ENCODE measurements around the gene SMIM43. TPM values are rescaled to one million over a fixed set of nuclear protein-coding genes. Genes with fewer than 3 reads are reported as not detected.

The SMIM43 gene
- total and polyA plus RNA-seq, 4 donors: not detected

- Histone ChIP-seq H3K4me1 (ENCODE audit: control insufficient read depth in 4 of 4, insufficient read depth in 4 of 4, low read length in 3 of 4) (peaks cover 4 to 8% (median 7%) of the 10 kb centered on the region in 4 donors), H3K27ac (ENCODE audit: low read depth in 1 of 2, low read length in 2 of 2) (no peak overlapping the region), H3K4me3 (ENCODE audit: low read depth in 1 of 3, low read length in 3 of 3) (no peak overlapping the region), H3K9ac (ENCODE audit: low read depth in 1 of 2, low read length in 2 of 2) (no peak overlapping the region), H3K36me3 (ENCODE audit: control insufficient read depth in 4 of 4, insufficient read depth in 3 of 4, low read depth in 1 of 4, low read length in 3 of 4) (peaks cover 4 to 61% (median 38%) of the 10 kb centered on the region in 4 donors), H3K9me3 (ENCODE audit: control insufficient read depth in 4 of 4, low read length in 3 of 4) (no peaks in the 10 kb centered on the region), H3K27me3 (ENCODE audit: control insufficient read depth in 4 of 4, insufficient read depth in 4 of 4, low read length in 3 of 4) (no peaks in the 10 kb centered on the region)
- 86% methylated on average over 4 of the region's 4 CpGs for WGBS
- DNase-seq (ENCODE audit: low spot score): no peak
- TF ChIP-seq RXRA (IDR thresholded peaks at IDR 0.05) (no peak), ZBTB33 (IDR thresholded peaks at IDR 0.05) (no peak), CTCF (IDR thresholded peaks at IDR 0.05; ENCODE audit: low read depth, low read length, missing input control) (no peak), JUND (IDR thresholded peaks at IDR 0.05) (no peak), SP1 (IDR thresholded peaks at IDR 0.05) (no peak), ATF3 (IDR thresholded peaks at IDR 0.05) (no peak), EGR1 (IDR thresholded peaks at IDR 0.05; ENCODE audit: low read depth in 2 of 2) (no peak), FOXA1 (IDR thresholded peaks at IDR 0.05) (no peak), HNF4A (conservative IDR thresholded peaks at IDR 0.05) (no peak), RAD21 (IDR thresholded peaks at IDR 0.05) (no peak), FOXA2 (IDR thresholded peaks at IDR 0.05) (no peak), TAF1 (conservative IDR thresholded peaks at IDR 0.05) (no peak), YY1 (IDR thresholded peaks at IDR 0.05) (no peak), GABPA (IDR thresholded peaks at IDR 0.05 in 1 of 2, conservative IDR thresholded peaks at IDR 0.05 in 1 of 2) (no peak), NR2F2 (IDR thresholded peaks at IDR 0.05) (no peak), HNF4G (IDR thresholded peaks at IDR 0.05) (no peak), MAX (IDR thresholded peaks at IDR 0.05) (no peak), REST (IDR thresholded peaks at IDR 0.05) (no peak)
Measured at GRCh38 chr4:121806411-121806810, 41.4 kb upstream of the SMIM43 start.

All from liver (tissue), 9 donors.